HG03520 (cell line): Measurements from ENCODE around the gene CFAP43.

Experiments
- ATAC-seq: cut with Tn5 transposase; IDR thresholded peaks from one replicate; pipeline ENCODE4 v1.9.1; 2021; ENCODE audit warnings: mild to moderate bottlenecking, moderate library complexity; ENCODE audit not compliant: unreplicated experiment

CFAP43 gene

DNA sequence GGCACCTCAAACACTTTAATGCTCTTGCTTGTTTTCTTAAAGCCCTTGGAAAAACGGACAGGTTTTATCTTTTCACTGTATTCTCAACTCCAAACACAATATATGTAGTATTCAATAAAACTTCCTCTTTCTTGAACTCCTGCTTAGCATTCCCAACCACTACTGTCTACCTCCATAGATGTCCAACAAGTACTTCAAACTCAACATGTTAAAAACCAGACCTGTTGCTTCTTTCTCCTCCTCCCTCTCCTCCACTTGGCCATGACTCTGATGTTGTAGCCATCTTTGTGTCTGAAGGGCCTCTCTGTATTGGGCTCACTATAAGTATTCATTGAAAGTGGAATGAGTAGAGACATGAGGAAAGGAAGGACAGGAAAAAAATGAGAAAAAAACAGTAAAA is 130.3 kb downstream of the CFAP43 start:
- no peak for ATAC-seq

DNA sequence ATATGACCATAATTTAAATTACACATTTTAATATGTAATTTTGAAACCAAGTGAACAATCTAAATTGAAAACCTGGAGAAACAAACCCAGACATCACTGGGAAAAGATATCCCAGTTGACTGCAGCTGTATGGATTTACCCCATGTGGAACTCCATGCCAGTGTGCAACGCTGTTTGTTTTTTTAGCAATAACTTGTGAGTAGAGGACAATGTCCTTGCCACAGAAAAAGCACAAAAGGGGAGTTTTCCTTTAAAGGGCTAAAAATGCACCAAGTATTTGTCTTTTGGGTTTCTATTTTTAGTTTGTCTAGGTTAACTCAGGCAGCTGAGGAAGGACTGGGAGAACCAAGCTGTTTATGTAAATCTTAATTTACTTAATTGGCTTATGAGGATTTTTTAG is 131.4 kb downstream of the CFAP43 start:
- ATAC-seq, result no peak

DNA sequence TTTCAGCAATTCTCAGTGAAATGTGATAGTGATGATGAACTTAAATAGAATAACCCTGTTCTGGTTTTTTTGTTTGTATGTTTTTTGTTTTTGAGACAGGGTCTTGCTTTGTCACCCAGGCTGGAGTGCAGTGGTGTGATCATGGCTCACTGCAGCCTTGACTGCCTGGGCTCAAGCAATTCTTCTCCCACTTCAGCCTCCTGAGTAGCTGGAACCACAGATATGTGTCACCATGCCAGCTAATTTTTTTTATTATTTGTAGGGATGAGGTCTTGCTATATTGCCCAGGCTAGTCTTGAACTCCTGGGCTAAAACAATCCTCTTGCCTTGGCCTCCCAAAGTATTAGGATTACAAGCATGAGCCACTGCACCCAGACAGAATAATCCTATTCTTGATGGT is 132.2 kb downstream of the CFAP43 start:
- no peak for ATAC-seq

DNA sequence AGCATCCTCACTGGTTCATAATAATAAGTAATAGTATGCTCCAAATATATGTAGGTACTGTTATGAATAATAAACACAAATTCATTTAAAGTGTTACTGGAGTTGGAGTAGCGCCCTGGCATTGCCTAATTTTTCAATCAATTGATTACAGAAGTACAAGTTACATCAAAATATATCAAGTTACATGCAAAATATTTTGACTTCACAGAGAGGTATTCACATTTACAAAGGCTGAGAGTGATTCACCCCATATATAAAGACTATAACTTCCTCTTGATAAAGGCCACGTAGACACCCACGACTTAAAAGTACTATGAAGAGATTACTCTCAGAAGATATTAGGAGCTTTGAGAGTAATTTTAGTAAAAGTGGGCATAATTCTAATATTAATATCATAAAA is 132.9 kb downstream of the CFAP43 start:
- ATAC-seq, result no peak

DNA sequence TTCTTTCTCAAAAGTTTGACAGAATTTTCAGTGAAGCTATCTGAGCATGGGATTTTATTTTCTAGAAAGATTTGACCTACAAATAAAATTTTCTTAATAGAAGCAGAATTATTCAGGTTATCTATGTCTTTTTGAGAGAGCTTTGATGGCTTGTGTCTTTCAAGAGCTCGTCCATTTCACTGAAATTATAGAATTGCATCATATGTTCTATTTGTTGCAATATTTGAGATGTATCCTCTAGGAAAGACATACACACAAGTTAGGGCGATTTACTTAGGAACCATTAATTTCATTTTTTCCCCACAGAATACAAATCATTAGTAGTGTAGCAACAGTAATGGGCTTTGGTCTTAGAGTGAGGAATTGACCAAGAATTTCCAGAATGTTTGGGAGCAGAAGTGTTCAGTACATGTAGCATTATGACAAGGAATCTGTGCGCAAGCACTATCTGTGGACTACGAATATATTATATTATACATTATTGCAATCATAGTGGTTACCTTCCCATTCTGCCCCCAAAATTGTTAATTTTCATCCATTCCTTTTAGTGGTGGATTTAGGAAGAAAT is 133.7 kb downstream of the CFAP43 start:
- no peak for ATAC-seq

DNA sequence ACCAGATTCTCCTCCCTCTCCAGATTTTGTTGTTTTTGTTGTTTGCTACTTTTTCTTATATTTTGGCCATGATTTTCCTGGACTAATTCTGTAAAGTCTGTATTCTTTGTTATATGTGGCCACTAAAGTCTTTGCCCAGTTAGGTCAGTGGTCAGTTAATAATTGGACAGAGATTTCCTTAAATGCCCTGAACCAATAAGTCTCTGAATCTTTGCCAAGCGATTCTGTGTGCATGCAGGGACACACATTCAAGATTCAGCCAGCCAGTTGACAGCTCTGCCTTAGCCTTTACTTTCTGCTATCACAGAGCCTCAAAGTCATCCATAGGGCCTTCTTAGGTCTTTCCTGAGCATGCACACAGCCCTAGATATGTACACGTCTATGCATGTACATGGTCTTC is 135.5 kb downstream of the CFAP43 start:
- no peak for ATAC-seq

DNA sequence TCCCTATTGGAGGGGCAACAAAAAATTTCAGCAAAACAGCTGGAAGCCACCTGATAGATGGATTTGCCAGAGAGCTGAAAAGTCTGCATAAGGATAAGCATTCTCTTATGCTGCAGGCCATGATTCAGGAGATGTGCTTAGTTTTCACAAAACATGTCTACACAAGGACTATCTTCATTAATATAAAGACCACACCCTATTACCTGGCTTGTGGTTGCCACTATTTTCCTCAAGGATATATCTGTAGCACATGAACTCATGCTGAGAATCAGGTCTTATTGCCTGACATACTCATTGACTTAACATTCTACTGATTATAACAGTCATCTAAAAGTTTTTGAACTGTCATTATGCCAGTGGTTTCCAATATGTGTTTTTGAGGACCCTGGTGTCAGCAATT is 139.4 kb downstream of the CFAP43 start:
- no peak for ATAC-seq

DNA sequence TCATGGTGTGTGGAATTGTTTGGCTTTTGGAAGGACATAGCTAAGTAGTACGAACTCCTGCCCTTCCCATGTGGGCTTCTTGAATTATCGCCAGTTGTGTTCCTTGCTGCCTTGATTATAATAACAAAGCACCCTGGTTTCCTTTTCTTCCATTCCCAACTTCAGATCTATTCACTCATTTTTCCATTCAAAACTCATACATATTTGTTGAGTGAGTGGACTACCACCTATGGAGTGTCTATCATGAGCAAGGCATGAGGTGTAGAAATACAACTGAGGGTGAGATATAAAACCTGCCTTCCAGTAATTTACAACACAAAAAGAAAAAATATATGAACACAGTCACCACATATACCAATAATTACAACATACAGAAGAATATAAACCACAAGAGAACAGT is 141.6 kb downstream of the CFAP43 start:
- no peak for ATAC-seq

DNA sequence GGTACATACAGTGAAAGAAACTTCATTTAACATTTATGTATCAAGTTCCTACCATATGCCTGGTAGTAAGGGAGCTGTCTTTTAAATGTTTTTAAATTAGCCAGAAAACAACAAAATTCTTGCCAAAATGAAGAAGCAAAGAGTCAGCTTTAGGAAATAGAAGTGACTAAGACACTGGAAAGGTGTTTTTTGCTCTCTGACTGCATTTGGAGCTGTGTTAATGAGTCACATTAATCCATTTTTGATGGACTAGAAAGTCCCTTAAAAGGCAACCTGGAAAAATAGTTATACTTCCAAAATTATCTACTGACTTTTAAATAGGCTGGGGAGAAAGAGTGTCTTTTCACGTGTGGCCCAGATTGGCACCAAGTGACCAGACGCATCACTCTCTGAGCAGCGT is 142.5 kb downstream of the CFAP43 start:
- ATAC-seq, result no peak

DNA sequence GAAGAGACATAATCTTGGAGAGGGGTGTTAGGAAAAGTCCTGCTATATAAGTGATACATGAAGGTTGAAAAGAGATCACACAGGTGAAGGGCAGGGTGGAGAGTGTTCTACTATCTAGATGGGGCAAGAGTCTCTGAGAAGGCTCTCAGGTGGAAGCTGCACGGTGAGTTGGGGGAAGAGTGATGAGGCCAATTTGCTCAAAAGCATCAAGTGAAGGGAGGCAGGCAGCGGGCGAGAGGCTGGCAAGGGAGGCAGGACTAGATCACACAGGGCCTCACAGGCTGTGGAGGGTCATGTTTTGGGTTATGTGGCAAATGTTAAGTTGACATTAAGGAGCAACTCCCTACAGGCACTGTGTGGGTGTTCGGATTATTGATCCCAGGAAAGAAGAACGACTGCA is 143.9 kb downstream of the CFAP43 start:
- no peak for ATAC-seq

DNA sequence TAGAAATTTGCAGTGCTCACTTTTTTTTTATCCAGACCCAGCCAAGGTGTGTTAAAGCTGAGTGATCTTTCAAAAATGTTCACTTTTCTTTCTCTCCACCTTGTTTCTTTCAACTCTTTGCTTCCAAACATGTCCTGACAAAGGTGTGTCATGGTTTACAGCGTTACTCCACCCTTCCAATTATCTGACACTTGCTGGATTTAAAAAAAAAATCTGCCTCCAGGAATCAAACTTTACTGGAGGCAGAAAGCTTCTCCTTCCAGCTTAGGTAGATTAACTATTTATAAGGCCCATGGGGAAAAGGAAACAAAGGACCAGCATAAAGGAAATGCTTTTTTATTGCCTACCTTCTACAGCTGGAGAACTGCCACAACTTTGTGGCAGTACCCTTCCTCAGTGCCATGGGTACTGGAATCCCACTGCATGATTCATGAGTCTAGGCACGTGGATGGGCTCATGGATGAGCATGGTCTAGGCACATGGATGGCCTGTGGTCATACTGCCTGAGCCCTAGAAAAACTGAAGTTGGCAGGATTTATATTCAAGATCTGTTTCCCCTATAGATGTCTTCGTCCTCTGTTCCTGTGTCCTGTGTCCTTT is 146.3 kb downstream of the CFAP43 start, which contains the start of gene COL17A1:
COL17A1 (minus strand) TSS at position 80 of the 600 bp plus-strand sequence. CDS start 5,207 bp downstream, outside the sequence.
- no peak for ATAC-seq

DNA sequence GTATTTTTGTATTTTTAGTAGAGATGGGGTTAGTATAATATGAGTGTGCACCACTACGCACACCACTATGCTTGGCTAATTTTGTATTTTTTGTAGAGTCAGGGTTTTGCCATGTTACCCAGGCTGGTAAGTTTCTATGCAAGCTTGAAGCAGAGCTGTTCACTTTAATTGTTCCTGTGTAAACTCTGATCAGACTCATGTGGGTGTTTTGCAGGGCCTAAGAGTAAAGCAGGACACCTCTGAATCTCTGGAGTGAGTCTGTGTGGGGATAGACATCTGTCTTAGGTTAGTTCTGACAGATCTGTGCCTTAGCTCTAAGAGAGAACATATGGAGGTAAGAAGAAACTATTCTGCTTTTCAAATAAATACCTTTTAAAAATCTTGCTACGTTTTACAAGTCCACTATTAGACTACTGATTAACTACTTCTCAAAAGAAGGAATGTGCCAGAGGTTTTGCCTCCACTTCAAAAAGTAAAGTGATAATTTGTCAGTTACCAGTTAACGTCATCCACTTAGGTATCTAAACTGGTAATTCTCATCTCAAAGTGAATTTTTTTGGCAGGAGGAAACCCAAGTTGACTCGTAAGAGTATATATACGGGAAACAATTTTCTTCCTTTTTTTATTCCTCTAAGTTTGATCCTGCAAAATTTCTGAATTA is 147.6 kb downstream of the CFAP43 start:
- no peak for ATAC-seq

DNA sequence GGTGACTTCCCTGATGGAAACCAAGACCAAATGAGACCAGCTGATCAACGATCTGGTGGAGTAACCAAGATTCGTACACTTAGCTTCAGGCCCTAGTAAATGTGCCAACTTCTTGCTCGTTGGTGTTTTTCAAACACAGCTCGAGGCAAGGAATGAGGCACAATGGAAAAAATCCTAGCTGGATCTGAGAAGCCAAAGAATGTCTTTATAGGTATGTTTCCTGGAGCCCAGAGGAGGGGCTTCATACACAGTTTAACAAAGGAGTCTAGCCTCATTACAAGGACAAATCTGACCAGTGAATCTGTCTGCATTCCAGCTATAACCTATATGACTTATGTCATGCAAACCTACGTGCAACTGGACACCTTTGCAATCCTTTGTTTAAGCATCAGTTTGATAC is 150.2 kb downstream of the CFAP43 start:
- ATAC-seq, result no peak

DNA sequence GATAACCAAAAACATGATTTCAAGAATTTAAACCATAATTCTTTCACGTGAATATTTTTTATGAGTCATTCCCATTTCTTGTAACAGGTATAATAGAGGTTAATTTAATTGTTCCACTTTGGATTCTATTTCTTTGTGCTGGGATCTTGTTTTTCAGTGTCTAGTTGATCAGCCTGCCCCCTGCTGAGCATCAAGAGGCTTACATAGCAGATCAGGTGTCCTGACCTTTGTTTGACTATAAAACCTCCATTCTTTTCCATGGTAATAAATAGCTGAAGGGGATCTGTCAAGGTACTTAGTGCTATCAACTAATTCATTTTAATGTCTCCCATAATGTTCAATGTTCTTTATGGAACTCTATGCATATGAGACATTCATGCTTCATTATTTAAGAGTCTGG is 151.4 kb downstream of the CFAP43 start:
- ATAC-seq, result no peak
